Fibroblast of skin of scalp (primary cell): ENCODE data around the gene TMEM181.
"Not testable (repeated sequence)": the region's sequence is repeated elsewhere in the genome, so short reads cannot be mapped to it uniquely, and the experiment has no call there.

Experiments used
- DNase-seq: peaks from one replicate; pipeline ENCODE4 v3.0.0-alpha.2; 2013

TMEM181 gene

DNA sequence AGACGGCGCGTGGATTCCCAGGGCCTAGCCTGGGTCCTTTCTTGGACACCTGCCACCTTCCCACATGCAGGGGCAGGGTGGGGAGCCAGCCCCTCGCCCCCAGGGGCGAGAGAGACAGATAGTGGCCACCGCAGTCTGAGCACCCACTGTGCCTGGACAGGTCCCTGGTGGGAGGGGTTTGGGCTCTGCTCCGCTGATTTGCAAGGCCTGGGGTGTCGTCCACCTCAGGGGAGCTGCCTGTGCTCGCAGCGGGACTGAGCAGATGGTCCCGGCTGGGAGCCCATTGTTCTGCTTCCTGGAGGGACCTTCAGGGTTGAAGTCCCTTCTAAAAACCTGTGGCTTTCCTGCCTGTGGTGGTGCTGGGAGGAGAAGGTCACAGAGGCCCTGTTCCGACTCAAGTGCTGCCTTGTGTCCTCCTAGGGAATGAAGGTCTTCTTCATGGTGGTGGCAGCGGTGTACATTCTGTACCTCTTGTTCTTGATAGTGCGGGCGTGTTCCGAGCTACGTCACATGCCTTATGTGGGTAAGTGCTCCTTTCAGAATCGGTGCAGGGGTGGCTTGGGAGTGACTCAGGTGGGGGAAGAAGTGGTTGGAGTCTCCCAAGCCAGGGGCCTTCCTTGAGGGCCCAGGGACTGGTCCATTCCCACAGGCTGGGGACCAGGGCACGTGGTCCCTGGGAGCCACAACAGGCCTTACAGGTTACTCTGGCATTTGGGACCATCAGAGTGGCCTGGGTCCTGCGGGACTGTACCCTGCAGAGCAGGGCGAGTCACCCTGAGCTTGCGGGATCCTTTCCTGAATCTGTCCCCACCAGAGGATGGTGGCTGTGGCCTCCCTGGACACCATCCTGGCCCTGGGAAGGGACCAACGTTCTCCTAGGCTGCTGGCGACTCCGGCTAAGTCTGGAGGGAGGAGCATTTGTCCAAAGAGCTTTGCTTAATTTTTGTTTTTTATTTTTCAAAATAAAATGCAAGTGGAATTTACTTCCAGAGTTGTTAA is 65.1 kb downstream of the TMEM181 start:
- DNase-seq = no peak

DNA sequence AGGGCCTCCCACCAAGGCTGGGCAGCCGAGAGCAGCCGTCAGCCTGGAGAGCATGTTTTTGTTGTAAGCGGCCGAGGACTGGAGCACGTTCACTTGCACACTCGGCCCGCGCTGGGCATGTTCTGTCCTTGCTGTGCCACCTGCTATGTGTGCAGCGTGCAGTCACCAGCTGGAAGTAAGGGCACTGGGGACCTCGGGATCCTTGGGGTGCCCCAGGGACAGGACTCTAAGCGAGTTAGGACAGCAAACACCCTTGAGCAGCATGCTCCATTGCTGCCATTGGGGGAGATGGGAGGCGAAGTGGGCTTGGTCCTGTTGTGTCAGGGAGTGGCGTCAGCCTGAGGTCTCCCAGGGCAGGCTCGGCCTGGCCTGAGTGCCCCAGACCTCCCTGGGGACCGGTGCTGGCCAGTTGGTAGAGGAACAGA is 66.0 kb downstream of the TMEM181 start:
- DNase-seq = no peak

DNA sequence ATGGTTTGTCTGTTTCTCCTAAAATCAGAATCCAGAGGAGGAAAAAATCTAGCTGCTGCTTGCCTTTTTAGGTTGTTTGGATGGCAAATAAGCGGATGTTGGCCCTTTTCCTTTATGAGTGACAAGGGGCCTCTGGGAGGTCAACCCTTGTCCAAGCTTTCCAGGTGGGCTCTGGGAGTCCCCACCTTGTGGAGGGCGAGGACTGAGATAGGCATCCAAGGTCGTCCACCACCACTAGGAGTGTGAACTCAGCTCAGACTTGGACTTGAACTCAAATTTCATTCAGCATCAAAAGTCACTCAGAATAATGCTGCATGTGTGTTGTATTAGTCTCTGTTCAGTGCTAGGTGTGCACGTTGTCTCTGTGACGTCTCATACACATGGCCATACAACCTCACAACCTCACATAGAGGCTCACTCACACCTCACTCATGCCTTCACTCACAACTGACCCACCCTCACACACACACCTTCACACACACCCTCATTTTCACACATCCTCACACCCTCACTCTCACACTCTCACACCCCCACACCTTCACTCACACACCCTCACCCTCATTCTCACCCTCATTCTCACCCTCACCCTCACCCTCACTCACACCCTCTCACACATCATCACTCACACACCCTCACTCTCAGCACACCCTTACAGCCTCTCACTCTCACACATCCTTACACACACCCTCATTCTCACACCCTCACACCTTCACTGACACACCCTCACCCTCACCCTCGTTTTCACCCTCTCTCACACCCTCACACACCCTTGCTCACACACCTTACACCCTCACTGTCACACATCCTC is 66.7 kb downstream of the TMEM181 start:
- no peak for DNase-seq

DNA sequence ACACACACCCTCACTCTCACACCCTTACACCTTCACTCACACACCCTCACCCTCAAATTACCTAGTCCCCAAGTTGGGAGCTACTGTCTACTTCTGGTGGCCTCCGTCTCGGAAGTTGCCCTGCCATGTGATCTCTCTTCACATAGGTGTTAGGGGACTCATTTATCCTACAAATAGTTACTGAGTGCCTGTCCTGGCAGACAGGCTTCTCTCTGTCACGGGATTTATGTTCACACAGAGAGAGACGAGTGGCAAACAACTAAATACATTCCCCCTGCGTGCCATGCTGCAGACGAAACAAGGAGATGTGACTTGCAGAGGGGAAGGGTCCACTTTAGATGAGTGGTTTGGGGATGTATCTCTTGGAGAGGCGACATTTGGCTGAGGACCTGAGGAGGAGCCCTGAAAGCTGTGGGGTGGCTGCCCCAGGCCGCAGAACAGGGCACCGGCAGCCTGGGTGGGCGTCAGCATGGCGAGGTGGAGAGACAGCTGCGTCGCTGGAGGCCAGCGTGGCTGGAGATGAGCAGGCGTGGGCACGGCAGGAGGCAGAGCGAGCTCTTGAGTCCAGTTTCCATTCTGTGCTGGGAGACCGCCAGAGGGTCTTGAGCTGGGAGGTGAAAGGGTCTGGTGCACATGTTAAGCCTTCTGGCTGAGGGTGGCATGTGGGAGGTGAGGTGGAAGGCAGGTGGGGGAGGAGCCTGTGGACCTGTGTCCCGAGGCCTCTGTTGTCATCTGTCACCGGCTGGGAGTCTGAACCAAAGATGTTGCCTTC is 67.5 kb downstream of the TMEM181 start:
- no peak for DNase-seq

DNA sequence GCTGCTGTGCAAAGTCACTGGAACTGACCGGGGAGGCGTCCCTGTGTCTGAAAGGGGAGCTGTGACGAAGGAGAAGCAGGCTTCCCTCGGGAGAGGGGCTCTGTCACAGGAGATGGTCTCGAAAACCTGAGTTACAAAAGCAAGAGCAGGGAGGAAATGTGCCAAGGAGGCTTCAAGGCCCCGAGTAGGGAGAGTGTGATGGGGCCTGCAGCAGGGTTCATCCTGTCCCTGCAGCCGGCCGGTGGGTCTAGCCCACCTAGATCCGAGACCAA is 68.0 kb downstream of the TMEM181 start:
- DNase-seq = no peak

DNA sequence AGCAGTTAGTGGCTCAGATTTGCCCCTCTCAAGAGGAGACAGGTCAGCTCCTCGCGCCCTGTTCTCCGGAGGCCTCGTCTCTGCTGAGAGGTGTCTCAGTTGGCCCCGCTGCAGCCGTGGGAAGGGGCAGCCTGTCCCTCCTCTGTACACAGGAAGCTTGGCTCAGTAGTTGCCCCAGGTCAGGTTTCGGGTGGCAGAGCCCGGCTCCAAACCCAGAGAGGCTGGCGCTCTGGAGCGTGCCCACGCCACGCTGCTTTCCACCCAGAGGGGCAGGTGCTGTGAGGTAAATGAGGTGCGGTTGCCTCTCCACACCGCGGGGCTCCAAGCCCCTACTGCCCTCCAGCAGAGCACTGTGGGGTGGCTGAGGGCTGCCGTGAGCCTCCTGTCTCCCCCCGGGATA is 68.7 kb downstream of the TMEM181 start:
- no peak for DNase-seq

DNA sequence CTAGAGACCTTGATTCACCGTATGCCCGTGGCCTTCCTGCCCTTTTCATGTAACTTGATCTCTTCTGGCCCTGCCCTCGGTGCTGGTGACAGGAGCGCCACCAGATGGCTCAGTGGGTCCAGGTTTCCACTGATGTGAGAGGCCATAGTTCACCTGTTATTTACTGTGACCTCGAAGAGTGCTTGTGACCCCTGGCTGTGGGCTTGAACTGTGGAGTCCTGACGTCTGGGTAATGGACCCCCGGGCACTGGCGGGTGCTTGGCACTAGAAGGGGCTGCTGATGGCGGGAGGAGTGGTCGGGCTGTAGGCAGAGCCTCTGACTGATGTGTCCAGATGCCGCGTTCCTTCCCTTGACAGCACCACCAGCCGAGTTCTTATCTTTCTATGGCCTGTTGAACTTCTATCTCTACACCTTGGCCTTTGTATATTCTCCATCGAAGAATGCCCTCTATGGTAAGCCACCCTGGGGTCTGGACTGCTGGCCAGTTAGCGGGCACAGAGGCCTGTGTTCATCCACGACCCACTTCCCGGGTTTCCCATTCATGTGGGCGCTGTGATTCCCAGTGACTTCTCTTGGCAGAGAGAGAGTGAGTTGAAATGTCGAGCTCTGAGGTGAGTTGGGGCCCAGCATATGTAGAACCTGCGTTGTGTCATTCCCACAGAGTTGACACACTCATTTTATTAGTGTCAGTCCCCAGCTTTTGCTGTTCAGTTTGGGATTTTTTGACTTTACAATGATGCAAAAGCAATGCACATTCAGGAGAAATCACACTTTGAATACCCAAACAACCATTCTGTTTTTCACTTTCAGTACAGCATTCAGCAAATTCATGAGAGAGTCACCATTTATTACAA is 69.7 kb downstream of the TMEM181 start:
- DNase-seq = no peak

DNA sequence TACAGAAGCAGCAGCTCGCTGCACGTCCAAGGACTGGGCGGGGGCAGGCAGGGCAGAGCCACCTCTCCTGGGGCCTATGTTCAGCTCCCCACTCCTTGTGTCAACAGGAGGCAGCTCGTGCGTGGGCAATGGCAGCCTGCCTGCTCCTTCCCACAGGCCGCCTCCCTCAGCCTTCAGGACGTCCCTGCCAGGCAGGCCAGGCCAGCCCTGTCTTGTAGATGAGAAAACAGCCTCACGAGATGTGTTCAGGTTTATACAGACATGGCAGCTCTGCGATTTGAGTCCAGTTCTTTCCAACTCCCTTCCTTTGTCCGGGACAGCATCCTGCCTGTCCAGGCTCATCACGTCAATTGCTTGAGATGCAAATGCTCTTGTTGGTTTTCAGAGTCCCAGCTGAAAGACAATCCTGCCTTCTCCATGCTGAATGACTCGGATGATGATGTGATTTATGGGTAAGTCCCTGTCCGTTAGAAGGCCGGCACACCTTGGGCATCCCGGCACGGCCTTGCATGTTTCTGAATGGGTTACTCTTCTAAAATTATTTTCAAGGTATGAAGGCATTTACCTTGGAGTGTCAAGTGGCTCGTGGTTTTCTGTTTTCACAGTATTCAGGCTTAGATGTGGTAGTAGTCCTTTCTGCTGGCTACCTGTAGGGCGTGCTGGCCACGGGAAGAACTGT is 71.2 kb downstream of the TMEM181 start:
- DNase-seq = no peak

DNA sequence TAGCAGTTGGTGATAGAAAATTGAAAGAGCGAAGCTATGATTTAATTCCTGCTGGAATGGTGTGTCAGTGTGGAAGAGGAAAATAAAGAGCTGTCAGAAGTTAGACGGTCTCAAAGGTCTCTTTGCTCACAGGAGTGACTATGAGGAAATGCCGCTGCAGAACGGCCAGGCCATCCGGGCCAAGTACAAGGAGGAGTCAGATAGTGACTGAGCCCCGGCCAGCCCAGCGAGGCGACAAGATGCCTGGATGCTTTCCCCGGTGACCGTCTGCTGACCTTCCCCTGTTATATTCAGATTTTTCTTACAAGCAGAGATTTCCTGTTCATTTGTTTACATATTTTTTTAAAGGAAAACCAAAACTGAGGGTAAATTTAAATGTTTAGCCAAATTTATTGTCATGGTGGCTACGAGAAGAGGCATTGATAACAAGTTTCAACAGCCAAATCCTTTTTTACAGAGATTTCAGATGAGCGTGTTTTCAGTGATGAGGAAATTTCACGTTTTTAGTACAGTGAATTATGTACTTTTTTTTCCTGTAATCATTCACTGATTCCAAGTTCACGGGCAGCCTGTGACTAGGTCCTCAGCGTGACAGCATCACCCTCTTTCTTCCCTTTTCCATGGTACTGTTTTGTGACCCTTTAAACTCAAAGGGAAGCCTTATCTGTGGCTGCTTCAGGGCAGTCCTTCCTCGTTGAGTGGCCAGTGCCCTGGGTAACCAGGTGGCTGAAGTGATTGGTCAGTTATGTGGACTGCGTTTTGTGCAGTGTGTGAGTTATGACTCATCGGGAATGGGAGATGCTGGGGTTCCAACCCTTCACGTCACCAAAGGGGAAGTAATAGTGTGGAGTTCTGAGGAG is 72.0 kb downstream of the TMEM181 start:
- no peak for DNase-seq

DNA sequence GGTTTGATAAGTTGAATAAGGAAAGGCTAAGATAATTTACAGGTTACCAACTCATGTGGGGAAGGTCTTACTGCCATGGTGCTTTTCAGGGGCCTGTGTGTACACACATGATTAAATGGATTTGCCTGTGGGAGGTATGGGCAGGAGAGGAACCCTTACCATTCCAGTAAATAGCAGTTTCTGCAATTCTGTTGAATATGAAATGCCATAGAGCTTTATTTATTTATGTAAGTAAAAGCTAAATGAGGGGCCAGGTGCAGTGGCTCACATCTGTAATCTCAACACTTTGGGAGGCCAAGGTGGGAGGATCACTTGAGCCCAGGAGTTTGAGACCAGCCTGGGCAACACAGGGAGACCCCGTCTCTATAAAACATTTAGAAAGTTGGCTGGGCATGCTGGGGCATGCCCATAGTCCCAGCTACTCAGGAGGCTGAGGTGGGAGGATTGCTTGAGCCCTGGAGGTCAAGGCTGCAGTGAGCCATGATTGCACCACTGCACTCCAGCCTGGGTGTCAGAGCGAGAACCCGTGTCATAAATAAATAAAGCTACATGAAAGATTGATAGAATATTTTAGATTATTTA is 72.7 kb downstream of the TMEM181 start:
- not testable (repeated sequence) for DNase-seq

DNA sequence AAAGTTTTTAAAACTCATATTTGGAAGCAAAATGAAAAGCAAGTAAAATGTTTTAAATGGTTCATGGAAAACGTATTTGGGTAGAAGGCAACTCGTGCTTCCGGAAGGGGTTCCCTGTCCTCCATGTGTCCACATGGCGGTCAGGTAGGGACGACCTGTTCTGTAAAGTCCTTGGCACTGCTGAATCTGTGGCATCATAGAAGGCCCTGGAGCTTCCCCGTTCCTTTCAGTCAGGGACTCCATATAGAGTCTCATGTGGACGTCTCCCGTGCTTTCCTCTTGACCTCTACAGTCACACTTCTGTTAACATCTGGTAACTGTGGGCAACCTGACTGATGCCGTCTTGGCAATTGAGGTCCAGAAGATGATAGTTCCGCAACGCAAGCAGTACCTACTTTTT is 73.2 kb downstream of the TMEM181 start:
- DNase-seq = no peak

DNA sequence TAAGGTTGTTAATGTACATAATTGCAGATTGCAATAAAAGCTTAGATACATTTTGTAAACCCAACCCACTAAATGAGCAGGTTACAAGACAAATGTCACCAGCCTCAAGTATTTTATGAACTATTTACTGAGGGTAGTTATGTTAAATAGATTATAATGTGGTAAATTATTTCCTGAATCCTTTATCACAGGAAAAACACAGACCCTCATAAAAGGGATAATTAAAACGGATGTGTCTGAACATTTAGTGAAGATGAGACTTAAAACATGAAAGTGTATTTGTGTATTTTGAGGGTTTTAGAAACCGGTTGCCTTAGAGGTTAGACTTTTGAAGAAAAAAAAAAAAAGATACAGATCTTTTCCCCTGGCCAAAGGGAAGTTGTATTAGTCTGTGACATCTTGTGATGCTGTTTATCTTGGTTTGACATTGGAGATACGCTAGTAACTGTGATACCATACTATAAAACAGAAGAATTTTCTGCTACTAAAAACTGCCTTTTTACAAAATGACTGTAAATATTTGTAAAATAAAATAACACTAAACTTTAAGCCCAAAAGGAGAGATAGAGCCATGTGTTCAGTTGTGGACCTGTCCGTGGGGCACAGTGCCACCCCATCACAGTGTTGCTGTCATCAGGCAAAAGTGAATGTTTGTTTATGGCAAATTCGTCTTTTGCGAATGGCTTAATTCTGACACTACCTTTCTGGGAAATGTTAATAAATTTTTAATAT is 75.0 kb downstream of the TMEM181 start:
- no peak for DNase-seq

DNA sequence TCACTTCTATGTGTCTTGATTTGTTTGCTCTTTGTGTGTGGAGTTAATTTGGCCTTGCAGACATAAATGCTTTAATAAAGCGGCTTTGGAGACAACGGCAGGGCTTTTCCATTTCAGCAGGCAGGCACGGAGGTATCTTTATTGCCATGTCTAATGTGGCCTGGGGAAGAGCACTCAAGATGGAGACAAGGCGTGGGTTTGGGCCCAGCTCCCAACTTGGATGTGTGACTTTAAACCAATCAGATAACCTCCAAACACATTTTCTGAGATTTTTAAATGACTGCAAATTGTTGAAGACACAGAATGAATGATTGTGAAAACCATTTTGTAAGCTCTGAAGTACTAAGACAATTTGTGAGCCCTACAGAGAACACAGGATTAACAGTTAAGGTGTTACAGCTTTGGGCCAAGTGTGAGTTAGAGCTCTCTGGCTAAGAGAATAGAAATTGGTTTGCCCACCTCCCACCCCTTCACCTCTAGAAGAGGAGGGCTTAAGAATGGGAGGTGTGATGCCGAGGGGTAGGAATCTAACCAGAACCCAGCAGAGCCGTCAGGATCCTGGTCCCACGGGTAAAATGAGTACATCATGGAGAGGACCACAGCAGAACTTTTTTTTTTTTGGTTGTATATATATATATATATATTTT is 75.7 kb downstream of the TMEM181 start:
- DNase-seq = no peak

DNA sequence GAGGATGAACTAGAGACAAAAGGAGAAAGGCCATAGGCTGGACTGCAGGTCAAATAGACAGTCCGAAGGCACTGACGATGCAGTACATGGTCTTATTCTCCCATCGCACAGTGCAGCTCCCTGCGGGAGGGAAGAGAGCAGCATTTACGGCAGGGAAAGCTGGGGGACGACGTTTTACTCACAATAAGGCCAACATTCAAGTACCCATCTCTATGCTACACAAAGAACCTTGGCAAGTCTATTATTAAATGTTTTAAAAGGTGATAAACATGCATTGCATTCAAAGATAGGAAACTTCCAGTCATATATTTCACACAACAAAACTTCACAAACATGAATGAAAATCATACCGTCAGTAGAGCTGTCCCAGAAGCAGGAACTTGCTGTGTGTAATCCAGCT is 76.9 kb downstream of the TMEM181 start:
- DNase-seq = no peak

DNA sequence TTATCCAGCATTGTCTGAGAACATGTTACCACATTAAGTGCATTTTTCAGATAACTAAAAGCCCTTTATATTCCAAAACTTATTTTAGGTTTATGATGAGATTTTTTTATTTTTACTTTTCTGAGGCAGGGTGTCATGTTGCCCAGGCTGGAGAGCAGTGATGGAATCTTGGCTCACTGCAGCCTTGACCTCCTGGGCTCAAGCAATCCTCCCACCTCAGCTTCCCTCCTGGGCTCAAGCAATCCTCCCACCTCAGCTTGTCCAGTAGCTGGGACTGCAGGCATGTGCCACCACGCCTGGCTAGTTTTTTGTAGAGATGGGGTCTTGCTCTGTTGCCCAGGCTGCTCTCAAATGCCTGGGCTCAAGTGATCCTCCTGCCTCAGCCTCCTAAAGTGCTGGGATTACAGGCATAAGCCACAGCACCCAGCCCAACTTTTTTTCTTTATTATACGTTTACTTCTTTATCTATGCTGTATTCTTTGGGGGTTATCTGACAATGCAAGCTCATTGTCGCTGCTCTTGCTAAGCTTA is 78.5 kb downstream of the TMEM181 start:
- no peak for DNase-seq

DNA sequence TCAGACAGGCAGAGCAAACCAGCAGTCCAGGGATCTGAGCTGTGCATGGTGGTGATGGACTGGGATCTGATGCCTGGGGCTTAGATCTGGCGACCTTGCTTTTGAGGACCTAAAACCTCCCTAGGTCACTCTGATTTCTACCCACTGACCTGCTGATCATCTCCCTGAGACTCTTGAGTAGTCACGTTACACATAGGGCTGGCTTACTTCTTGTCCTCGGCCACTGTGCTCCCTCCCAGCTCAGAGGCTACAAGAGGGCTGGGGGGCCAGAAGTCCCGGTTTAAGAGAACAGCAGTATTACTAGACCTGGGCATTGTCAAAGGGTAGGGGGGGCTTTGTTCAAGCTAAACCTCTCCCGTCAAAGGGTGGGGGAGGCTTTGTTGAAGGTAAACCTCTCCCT is 79.2 kb downstream of the TMEM181 start:
- no peak for DNase-seq

DNA sequence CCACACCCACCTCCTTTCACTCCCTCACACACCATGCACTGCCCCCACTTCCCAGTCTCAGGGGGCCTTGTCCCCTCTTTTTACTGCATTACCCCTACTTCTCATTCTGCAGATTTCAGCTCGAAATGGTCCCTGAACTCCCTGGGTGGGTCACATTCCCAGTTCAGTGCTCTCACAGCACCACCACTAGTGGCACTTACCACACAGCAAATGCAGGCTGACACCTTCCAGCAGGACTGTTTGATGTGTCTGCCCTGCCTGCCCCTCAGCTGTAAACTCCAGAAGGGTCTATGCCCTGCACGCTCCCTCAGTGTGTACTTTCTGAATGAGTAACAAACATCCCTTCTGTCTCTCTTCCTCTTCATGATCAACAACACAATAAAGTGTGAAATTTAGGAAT is 80.6 kb downstream of the TMEM181 start:
- no peak for DNase-seq

DNA sequence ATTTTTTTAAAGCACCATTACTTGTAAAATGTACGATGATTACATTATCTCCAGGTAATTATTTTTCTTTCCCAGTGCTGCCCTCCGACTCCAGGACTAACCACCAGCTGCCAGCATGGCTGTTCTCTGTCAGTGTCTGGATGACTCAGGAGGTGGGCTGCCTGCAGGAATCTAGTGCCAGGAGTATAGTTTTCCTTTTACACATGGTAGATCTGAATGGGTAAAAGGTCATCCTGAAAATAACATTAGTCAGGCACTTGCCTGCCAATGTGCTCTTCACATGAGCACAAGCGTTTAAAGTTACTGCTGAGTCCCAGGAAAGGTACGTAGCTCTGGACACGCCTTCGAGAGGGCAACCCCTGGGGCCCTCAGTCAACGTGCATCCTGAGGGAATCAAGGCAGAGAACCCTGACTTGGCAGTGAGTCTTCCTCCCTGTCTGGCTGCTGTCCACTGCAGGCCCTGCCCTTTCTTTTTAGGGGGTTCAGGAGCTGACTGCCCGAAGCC is 82.3 kb downstream of the TMEM181 start:
- DNase-seq = no peak
